Fibroblast of lung (primary cell): ENCODE measurements around the gene MSI2. TPM values are rescaled to one million over a fixed set of nuclear protein-coding genes. Genes with fewer than 3 reads are reported as not detected.

ENCODE experiments used
- DNase-seq, 2 donors: peaks; one replicate each; pipeline versions ENCODE4 v3.0.0 to v3.0.0-alpha.2; 2010; ENCODE audit warnings: low read depth in 2 of 2
- H2AFZ ChIP-seq: 2 replicates; pipeline ENCODE4 v1.5.1; 2012; ENCODE audit warnings: low read length, control low read depth, inconsistent platforms
- H3K27ac ChIP-seq: 2 replicates; pipeline ENCODE4 v1.5.1; 2011; ENCODE audit warnings: low read length, control low read depth; ENCODE audit not compliant: insufficient read depth
- H3K27me3 ChIP-seq: 2 replicates; pipeline ENCODE4 v1.5.1; 2011; ENCODE audit warnings: mild to moderate bottlenecking, low read length; ENCODE audit not compliant: control insufficient read depth, insufficient read depth
- H3K36me3 ChIP-seq: 2 replicates; pipeline ENCODE4 v1.5.1; 2011; ENCODE audit warnings: low read length; ENCODE audit not compliant: control insufficient read depth, insufficient read depth
- H3K4me1 ChIP-seq: 2 replicates; pipeline ENCODE4 v1.5.1; 2011; ENCODE audit warnings: low read length; ENCODE audit not compliant: control insufficient read depth, insufficient read depth; ENCODE audit errors: extremely low read depth
- H3K4me2 ChIP-seq: 2 replicates; pipeline ENCODE4 v1.5.1; 2011; ENCODE audit warnings: low read length, control low read depth; ENCODE audit not compliant: insufficient read depth; ENCODE audit errors: extremely low read depth
- H3K4me3 ChIP-seq, 4 experiments: fragments of 200-600 bp in 1 of 4; sonication (generic) in 1 of 4; replicated peaks in 1 of 4; 2 replicates each; pipeline ENCODE4 v1.5.1; 2011 to 2016; ENCODE audit warnings: low read length in 4 of 4, low read depth in 3 of 4, mild to moderate bottlenecking in 3 of 4, control low read depth in 2 of 4, inconsistent platforms in 1 of 4, mixed read lengths in 1 of 4; ENCODE audit not compliant: insufficient read depth in 1 of 4; ENCODE audit errors: control extremely low read depth in 1 of 4
- H3K79me2 ChIP-seq: 2 replicates; pipeline ENCODE4 v1.5.1; 2012; ENCODE audit warnings: mild to moderate bottlenecking, low read length, inconsistent platforms; ENCODE audit not compliant: control insufficient read depth, insufficient read depth
- H3K9ac ChIP-seq: 2 replicates; pipeline ENCODE4 v1.5.1; 2011; ENCODE audit warnings: mild to moderate bottlenecking, low read length, control low read depth; ENCODE audit not compliant: insufficient read depth
- H3K9me3 ChIP-seq: 2 replicates; pipeline ENCODE4 v1.5.1; 2012; ENCODE audit warnings: low read depth, low read length; ENCODE audit not compliant: control insufficient read depth, insufficient read depth
- H4K20me1 ChIP-seq: 2 replicates; pipeline ENCODE4 v1.5.1; 2011; ENCODE audit warnings: low read length; ENCODE audit not compliant: control insufficient read depth, insufficient read depth; ENCODE audit errors: extremely low read depth
- CTCF ChIP-seq, 2 donors: IDR thresholded peaks in 1 of 2; conservative IDR thresholded peaks in 1 of 2; 1 replicate in 1 of 2; 2 replicates in 1 of 2; pipeline ENCODE4 v1.5.1; 2011 to 2012; ENCODE audit warnings: low read length in 2 of 2, control low read depth in 1 of 2, inconsistent platforms in 1 of 2, low read depth in 1 of 2, mild to moderate bottlenecking in 1 of 2
- EZH2 ChIP-seq: IDR thresholded peaks from 2 replicates; pipeline ENCODE4 v1.5.1; 2012; ENCODE audit warnings: low read length, control low read depth, mild to moderate bottlenecking; ENCODE audit errors: missing control alignments
- polyA plus RNA-seq, 2 donors: library from polyadenylated mRNA; depleted of rRNA in 1 of 2; stranded (reverse) in 1 of 2; unstranded in 1 of 2; fragments of >200 nt; gene quantifications; 2 replicates each; pipeline ENCODE4 v1.2.1, GENCODE V29; 2011 to 2012; ENCODE audit warnings: missing spikeins in 1 of 2
- total RNA-seq: library from RNA; depleted of rRNA; stranded (reverse); fragments of >200 nt; gene quantifications from 2 replicates; pipeline ENCODE4 v1.2.1, GENCODE V29; 2014

The MSI2 gene
- total and polyA plus RNA-seq, 2 donors (not counting 1 experiment from before 2014, with no cell fraction given), result 6.8 to 14.2 TPM

- TF ChIP-seq EZH2, result no peak
- no peak for TF ChIP-seq CTCF (conservative IDR thresholded peaks at IDR 0.05 in 1 of 2, IDR thresholded peaks at IDR 0.05 in 1 of 2; ENCODE audit: low read depth in 1 of 2, low read length in 2 of 2)
- Histone ChIP-seq H3K9ac (no peak overlapping the region), H3K36me3 (no peaks in the 10 kb centered on the region), H3K27me3 (no peaks in the 10 kb centered on the region), H3K4me2 (no peak overlapping the region), H3K79me2 (no peaks in the 10 kb centered on the region), H3K9me3 (no peaks in the 10 kb centered on the region), H3K27ac (no peak overlapping the region), H3K4me3 (no peak overlapping the region), H2AFZ (no peak overlapping the region), H3K4me1 (no peaks in the 10 kb centered on the region), H4K20me1 (no peaks in the 10 kb centered on the region)
- no peak for DNase-seq
These were observed 252.3 kb downstream of the MSI2 start for GRCh38 chr17:57508671-57509070.

GRCh38 chr17:57511475-57512123, 255.3 kb downstream of the MSI2 start:
- no peak for DNase-seq
- H3K4me3 ChIP-seq, result no peak overlapping the region
- H2AFZ ChIP-seq, result no peak overlapping the region
- H3K4me2 ChIP-seq, result no peak overlapping the region
- H3K79me2 ChIP-seq, result no peaks in the 10 kb centered on the region
- H3K9ac ChIP-seq, result no peak overlapping the region
- H3K9me3 ChIP-seq, result no peaks in the 10 kb centered on the region
- no peak overlapping the region for H3K27ac ChIP-seq
- no peaks in the 10 kb centered on the region for H3K4me1 ChIP-seq
- no peaks in the 10 kb centered on the region for H3K36me3 ChIP-seq
- H3K27me3 ChIP-seq, result no peaks in the 10 kb centered on the region
- no peak for TF ChIP-seq CTCF (conservative IDR thresholded peaks at IDR 0.05 in 1 of 2, IDR thresholded peaks at IDR 0.05 in 1 of 2; ENCODE audit: low read depth in 1 of 2, low read length in 2 of 2)
- TF ChIP-seq EZH2, result no peak
- H4K20me1 ChIP-seq, result no peaks in the 10 kb centered on the region

GRCh38 chr17:57512258-57512657, 255.9 kb downstream of the MSI2 start:
- TF ChIP-seq EZH2 (no peak), CTCF (conservative IDR thresholded peaks at IDR 0.05 in 1 of 2, IDR thresholded peaks at IDR 0.05 in 1 of 2; ENCODE audit: low read depth in 1 of 2, low read length in 2 of 2) (no peak)
- Histone ChIP-seq H3K4me1 (no peaks in the 10 kb centered on the region), H3K9me3 (no peaks in the 10 kb centered on the region), H3K4me3 (no peak overlapping the region), H3K27ac (no peak overlapping the region), H3K79me2 (no peaks in the 10 kb centered on the region), H4K20me1 (no peaks in the 10 kb centered on the region), H2AFZ (no peak overlapping the region), H3K36me3 (no peaks in the 10 kb centered on the region), H3K27me3 (no peaks in the 10 kb centered on the region), H3K4me2 (no peak overlapping the region), H3K9ac (no peak overlapping the region)
- DNase-seq, result no peak
